GDM1 (cell line): ENCODE results near the gene ARRDC3.
"Not testable (repeated sequence)": the region's sequence is repeated elsewhere in the genome, so short reads cannot be mapped to it uniquely, and the experiment has no call there.

Experiments used
- DNase-seq: peaks from one replicate; lab custom pipeline; 2025; lab: John Stamatoyannopoulos, UW

The ARRDC3 gene, protein sequence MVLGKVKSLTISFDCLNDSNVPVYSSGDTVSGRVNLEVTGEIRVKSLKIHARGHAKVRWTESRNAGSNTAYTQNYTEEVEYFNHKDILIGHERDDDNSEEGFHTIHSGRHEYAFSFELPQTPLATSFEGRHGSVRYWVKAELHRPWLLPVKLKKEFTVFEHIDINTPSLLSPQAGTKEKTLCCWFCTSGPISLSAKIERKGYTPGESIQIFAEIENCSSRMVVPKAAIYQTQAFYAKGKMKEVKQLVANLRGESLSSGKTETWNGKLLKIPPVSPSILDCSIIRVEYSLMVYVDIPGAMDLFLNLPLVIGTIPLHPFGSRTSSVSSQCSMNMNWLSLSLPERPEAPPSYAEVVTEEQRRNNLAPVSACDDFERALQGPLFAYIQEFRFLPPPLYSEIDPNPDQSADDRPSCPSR

DNA sequence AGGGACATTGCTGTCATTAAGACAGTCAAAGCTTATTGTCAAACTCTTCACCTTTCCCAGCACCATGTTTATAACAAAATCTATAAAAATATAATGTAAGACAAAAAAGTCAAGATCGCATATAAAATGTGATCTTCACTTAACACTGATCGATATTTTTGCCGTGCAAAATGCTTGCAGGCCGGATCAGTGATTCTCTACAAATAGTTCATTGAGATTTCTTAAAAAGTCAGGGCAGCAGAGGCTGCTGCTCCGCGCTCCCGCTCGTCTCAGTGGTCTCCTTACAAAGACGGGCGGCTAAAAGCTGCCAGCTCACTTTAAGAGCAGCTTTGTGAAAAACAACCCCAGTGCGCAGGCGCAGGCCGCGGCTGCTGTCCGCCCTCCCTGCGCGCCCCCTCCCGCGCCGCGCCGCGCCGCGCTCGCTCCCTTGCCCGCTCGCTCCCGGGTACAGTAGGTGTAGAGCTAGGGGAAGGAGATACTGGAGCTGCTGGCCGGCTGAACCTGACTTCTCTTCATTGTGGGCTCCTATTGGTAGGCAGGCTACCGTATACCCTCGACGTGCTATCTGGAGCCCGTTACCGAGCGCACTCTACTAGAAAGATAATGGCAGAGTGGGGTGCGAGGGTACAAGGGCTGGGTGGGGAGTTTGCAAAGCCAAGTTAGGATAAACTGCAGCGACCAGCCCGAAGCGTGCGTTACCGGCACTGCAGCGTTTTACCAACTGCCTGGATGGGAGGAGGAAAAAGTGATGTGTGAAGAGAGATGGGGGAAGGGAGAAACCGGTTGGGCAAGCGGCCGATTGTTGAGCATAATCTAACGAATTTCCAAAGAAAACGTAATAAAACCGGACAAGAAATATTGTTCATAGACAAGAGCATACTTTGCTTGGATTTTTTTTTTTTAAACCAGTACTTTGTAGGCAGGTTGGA, at the start of gene ARRDC3:
Gene ARRDC3 (minus strand): TSS at position 291 of the 929 bp plus-strand sequence. CDS start 225 bp downstream, at position 66.
- DNase-seq = peak; percentile 97

DNA sequence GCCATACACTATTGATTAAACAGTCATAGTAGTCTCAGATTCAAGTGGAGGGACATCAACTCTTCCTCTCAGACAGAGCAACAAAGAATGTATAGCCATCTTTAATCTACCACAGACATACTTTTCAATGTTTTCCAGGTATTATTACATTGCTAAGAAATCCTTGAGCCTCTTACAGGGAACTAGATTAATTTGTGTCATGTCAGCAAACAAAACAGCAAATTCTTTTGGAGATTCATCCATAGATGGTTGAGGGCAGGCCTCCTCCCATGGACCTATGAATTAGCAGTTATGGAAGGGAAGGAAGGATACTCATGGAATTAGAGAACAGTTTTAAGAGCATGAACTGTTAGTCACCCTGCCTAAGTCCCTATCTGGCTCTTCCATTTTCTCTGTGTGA, 47.8 kb upstream of the ARRDC3 start:
- no peak for DNase-seq

DNA sequence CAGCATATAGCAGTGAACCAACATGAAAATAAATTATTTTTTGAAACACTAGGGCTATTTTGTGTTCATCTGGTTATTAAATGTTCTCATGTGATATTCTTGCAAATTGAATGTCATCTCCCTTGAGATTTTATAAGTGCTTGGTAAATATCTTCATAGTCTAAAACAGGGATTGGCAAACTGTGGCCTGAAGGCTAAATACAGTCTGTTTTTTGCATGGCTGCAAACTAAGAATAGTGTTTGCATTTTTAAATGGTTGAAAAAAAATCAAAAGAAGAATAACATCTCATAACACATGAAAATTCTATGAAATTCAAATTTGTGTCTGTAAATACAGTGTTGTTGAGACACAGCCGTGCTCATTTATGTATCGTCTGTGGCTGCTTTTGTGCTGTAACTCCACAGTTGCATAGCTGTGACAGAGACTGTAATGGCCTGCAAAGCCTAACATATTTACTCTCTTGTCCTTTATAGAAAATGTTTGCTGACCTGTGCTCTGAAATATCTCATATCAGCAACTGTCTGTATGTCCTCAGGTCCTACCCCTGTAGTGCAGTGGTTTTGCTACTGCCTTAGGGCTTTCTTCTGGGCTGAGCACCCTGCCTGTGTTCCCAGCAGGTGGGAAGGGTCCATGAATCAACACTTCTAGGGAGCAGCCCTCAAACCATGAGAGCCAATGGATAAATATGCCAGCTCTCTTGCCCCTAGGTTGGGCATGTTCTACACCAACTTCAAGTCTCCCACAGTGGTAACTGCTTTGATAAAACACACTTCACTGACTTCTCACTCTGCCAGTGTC, 41.7 kb upstream of the ARRDC3 start:
- DNase-seq = no peak

DNA sequence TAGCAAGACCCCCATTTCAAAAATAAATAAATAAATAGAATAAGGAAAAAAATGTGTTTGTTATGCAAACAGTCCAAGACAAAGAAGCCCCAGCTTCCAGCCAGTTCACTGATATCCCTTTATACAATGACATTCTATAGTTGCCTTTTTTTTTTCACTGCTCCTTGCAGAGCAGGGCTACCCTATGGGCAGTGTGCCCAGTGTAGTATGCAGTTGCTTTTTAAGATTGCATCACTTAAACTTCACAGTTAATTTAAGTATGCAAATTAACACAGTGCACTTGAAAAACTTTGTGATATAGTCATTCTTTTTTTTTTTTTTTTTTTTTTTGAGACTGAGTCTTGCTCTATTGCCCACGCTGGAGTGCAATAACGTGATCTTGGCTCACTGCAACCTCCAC, 40.8 kb upstream of the ARRDC3 start:
- no peak for DNase-seq

DNA sequence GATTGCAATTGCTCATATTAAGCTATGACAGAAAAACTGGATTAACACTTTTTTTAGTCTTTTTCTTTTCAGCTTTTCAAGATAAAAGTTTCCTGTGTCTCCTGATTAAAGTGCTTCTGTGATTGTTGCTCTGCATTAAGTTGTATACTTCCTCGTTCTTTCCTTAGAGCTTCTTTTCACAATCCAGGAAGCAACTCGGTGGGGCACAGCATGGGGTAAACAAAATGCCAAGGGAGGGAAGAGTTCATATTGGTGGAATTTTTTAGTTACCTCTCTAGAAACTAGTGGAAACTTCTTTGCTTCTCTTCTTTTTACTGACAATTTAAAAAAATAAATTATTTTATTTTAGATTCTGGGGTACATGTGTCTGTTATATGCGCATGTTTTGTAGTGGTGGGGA, 37.8 kb upstream of the ARRDC3 start:
- no peak for DNase-seq

DNA sequence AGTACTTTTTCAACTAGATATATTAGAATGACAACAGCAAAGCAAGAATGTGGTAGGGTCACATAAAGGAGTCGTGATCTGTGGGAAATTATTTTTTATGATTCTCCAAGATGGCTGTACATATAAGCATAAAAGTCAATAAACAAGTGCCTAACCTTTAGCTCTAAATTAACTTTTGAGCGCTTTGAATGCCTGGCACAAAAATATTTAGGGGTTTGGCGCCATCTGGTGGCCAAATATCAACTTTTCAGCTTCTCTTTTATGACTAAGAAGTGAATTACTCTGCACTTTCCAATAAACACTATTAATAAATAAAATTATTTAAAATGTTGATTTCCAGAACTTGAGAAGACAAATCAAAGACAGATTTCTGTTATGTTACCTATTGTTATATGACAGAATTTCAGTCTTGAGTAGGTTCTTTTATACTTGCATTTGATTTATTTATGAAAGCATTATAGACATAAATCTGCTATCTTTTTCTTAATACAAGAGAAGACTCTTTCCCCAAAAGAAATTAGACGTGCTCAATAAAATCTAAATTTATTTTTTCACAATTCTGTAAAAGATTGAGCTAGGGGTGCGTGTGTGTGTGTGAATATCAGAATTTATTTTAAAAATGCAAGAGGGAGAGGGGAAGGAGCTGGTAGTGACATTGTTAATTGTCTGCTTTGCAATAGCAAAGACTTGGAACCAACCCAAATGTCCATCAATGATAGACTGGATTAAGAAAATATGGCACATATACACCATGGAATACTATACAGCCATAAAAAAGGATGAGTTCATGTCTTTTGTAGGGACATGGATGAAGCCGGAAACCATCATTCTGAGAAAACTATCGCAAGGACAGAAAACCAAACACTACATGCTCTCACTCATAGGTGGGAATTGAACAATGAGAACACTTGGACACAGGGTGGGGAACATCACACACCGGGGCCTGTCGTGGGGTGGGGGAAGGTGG, 36.7 kb upstream of the ARRDC3 start:
- DNase-seq = peak; percentile 33

DNA sequence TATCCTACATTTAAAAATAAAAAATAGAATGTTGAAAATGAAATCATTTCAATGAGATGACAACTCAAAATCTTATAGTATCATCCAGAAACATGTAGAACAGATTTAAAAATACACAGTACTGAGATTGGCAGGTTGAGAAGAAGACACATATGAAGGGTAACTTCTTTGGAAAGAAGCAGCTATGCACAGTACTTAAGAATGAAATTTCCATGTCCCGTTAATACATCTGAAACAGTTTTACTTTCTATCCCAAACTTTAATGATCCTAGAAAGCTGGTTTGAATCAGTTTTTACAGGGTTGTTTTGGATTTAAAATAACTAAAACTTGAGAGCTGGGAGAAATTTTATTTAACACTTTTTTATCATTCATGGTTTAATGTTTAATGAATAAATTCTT, 36.0 kb upstream of the ARRDC3 start:
- no peak for DNase-seq

DNA sequence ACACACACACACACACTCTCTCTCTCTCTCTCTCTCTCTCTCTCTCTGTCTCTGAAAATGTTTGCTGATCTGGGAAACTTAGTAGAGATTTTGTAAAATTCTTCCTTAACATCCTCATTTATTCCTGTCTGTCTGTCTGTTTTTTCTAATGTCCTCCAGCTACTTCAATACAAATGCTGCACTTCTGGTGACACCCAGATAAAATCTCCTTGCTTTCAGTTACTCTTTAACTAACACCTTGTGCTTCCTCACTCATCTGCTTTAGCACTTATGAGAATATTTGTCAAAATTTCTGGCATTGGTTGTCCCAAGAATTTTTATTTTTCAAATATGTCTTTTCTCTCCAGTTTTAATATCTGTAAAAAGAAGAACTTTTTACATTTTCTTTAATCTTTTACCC, 35.0 kb upstream of the ARRDC3 start:
- DNase-seq = no peak

DNA sequence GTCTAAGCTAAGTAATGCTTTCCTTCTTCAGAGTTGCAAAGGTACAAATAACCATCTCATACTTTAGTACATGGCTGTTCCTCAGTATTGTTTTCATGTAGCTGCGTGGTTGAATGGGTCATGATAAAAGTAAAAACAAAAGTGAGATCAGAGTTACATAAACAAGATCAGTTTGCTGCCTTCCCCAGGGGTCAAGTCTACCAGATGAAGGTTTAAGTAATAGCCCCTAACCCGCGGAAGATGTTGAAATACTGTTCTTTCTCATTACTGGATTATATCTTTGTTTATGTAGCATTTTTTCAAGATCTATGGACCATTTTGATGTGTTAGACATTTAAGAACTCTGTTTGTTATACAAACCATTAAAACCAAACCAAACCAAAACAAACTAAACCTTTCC, 34.1 kb upstream of the ARRDC3 start:
- DNase-seq = no peak

DNA sequence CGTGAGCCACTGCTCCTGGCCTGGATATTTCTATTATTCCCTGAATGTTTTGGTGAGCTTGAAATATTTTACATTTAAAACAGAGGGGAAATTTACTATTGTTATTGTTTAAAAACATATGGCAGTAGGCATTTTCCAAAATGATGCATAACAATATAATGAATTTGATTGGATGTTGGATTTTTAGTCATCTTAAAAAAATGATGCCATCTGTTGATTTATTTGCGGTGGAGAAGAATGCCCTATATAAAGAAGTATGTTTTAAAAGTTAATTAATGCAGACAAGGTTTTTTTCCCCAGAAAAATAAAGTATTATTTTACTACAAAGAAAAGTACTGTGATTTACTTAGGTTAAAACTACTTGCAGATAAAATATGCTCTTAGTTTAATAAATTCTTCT, 33.4 kb upstream of the ARRDC3 start:
- DNase-seq = no peak

DNA sequence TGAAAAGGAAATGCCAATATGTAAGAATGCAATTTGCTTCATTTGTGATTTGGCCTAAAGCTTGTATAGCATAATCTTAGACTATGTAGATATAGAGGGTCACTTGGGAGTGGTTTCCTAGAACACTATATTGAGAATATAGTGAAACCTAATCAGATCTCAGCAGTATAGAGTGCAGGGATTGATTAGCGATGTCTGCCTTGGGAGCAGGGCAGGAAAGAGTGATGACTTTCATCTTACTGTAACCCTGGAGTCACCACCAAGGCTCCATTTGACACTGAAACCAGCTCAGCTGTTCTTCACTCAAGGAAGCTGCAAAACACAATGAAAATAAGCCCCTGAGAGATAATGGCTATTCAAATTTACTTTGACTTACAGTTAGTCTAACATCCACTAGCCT, 26.2 kb upstream of the ARRDC3 start:
- no peak for DNase-seq

DNA sequence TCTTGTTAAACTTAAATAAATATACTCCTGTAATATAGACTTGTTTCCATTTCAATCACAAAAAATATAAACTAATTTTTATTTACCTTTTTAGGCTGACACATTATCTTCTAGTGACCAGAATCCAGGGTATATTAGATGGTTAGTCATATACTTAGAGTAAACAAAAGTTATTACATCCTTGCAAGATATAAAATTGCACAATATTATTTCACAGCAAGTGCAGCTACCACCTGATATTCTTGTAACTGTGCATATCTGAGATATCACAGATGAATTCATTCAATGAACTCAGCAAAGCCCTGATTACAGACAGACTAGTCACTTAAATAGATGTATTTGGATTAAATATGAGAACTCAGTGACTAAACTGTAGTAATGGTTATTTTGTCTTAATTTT, 25.6 kb upstream of the ARRDC3 start:
- no peak for DNase-seq

DNA sequence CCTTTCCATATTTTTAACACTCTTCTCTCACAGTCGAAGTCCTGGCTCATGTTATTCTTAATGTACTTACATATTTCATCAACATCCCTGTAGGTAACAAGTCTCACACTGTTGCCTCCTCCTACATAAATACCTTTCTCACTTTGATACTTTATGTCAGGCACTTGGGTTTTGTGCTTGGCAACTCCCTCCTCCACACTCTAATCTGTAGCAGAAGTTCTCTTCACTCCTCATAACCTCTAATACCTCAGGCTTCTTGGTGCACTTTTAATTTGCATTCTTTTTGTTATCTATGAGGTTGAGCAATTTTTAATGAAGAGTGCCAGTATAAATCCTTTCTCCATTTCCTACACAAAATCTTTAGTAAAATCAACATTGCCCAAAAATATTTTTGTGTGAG, 24.1 kb upstream of the ARRDC3 start:
- no peak for DNase-seq

DNA sequence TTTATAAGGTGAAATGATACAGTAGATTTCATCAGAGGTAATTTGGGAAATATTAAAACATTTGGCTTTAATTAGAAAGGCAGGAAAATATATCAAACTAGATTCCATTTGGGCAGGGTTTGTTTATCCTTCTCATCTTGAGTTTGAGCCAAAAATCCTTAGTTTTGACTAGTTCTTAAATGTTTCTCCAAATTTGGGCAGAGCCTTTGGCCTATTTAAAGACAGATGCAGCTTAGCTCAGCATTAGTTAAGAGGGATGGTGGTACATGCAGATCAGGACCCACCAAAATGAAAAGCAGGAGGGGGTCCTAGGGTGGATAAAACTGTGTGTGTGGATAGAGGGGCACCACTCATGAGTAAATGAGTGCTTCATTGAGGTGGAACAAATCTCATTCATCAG, 20.3 kb upstream of the ARRDC3 start:
- no peak for DNase-seq

DNA sequence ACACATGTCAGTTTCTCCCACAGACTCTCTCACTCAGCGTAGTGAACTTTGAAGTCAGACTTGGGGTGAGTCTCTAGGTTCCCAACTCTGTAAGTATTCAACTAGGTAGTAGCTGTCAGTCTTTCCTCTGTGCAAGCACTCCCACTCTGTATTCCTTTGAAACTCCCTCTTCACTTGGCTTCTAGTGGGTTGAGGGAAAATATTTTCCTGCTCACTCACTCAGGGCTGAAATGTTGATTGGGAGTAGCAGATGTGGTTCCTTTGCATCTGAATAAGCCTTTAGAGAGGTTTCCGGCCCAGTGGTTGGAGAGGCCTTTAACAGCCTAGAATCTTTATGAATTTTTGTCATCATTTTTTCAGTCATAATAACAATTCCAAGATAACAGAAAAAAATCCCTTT, 18.1 kb upstream of the ARRDC3 start:
- no peak for DNase-seq

DNA sequence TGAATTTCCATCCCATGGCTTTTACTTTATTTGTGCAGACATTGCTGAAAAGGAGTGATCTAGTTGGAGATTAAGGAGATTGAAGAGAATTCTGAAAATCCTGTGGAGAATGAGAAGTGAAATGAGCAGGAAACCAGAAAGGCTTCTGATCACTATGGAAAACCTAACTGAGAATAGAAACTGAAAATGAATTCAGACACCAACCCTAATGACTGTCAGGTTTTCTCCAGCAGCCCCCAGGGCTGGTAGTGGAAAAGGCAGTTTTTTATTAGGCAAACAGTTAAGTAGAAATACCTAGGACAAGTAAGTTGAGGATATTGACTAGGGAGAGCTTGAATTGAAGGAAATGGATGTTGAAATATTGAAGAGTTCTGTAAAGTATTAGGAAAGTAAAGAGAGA, 14.7 kb upstream of the ARRDC3 start:
- no peak for DNase-seq

DNA sequence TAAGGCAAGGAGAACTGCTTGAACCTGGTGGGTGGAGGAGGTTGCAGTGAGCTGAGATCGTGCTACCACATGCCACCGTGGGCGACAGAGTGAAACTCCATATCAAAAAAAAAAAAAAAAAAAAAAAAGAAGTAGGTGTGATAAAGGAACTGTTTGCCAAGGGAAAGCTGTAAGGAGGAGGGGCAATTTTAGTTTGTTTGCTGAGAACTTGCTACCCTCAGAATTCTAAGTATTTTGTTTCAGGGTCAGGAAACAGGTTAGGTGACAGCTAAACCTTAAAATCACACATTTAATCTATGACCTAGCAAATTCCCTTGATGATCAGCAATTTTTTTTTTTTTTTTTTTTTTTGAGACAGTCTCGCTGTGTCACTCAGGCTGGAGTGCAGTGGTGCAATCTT, 7.2 kb upstream of the ARRDC3 start:
- DNase-seq = no peak

DNA sequence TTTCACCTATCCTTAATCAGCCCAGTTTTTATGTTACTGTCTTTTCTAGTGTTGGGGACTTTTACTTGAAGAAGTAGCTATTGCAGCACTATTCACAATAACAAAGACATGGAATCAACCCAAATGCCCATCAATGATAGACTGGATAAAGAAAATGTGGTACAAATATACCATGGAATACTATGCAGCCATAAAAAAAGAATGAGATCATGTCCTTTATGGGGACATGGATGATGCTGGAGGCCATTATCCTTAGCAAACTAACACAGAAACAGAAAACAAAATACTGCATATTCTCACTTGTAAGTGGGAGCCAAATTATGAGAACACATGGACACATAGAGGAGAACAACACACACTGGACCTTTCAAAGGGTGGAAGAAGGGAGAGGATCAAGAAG, 6.4 kb upstream of the ARRDC3 start:
- DNase-seq = not testable (repeated sequence)

DNA sequence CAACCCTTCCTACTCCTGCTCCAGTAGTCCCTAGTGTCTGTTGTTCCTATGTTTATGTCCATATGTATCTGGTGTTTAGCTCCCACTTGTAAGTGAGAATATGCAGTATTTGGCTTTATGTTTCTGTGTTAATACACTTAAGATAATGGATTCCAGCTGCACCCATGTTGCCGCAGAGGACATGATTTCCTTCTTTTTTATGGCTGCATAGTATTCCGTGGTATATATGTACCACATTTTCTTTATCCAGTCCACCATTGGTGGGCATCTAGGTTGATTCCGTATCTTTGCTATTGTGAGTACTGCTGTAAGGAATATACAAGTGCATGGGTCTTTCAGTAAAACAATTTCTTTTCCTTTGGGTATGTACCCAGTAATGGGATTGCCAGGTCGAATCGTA, 5.2 kb upstream of the ARRDC3 start:
- DNase-seq = no peak

DNA sequence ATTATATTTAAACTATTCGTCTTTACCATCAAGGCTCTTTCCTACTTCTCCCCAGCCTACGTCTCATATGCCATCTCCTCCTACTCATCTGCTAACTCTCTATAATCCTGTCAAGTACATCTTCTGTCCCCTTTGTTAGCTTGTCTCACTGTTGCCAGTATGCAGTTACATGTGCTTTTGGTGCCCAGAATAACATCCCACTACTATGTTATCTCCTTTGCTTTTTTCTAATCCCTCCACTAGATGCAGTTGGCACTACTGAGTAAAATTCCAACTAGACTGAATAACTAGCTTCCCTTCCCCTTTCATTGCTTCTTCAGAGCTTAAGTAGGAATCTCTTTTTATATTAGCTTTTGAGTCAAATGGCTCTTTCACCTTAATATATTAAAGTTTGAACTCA, 3.0 kb upstream of the ARRDC3 start:
- DNase-seq = no peak

DNA sequence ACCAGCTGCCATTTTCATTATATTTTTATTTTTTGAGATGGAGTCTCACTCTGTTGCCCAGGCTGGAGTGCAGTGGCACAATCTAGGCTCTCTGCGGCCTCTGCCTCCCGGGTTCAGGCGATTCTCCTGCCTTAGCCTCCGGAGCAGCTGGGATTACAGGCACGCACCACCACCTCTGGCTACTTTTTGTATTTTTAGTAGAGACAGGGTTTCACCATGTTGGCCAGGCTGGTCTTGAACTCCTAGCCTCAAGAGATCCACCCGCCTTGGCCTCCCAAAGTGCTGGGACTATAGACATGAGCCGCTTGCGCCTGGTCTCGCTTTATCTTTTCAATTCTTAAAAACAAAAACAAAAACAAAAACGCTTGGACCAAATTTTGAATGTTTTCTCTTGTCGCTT, 2.5 kb upstream of the ARRDC3 start:
- not testable (repeated sequence) for DNase-seq
